Natural killer cell (primary cell): ENCODE data around the gene COTL1. TPM values are rescaled to one million over a fixed set of nuclear protein-coding genes. Genes with fewer than 3 reads are reported as not detected.
A peak's percentile ranks its signal among the peaks of the same experiment; 100 is the strongest.

Experiments used
- ATAC-seq, 3 donors: fragments of 150-1000 bp in 2 of 3; fragments of 200-7000 bp in 1 of 3; cut with Tn5 transposase; 1 replicate in 1 of 3; 2 replicates in 2 of 3; pipeline ENCODE4 v1.10.0; 2021; ENCODE audit warnings: mild to moderate bottlenecking in 2 of 3, moderate library complexity in 2 of 3
- DNase-seq, 2 donors: peaks; one replicate each; pipeline versions ENCODE4 v3.0.0 to v3.0.0-alpha.2; 2013 to 2021; ENCODE audit warnings: mixed read lengths in 1 of 2
- H3K27ac ChIP-seq: one replicate; pipeline ENCODE4 v1.5.1; 2013; ENCODE audit warnings: mild to moderate bottlenecking, low read length
- H3K27me3 ChIP-seq: one replicate; pipeline ENCODE4 v1.6.1; 2013; ENCODE audit warnings: low read length; ENCODE audit not compliant: control insufficient read depth, insufficient read depth
- H3K36me3 ChIP-seq: one replicate; pipeline ENCODE4 v1.6.1; 2013; ENCODE audit warnings: low read length; ENCODE audit not compliant: control insufficient read depth, insufficient read depth
- H3K4me1 ChIP-seq: one replicate; pipeline ENCODE4 v1.6.1; 2013; ENCODE audit warnings: low read length; ENCODE audit not compliant: control insufficient read depth, insufficient read depth
- H3K4me3 ChIP-seq: one replicate; pipeline ENCODE4 v1.5.1; 2013; ENCODE audit warnings: low read length
- H3K9me3 ChIP-seq: one replicate; pipeline ENCODE4 v1.6.1; 2013; ENCODE audit warnings: low read length; ENCODE audit not compliant: control insufficient read depth, insufficient read depth
- H3K27ac Mint-ChIP-seq, 2 donors: one replicate each; pipeline ENCODE4 v1.8.0; 2022; ENCODE audit warnings: mild to moderate bottlenecking in 2 of 2, mixed read lengths in 2 of 2, moderate library complexity in 1 of 2
- H3K27me3 Mint-ChIP-seq, 2 donors: one replicate each; pipeline ENCODE4 v1.8.0; 2022; ENCODE audit warnings: low read depth in 2 of 2, mixed read lengths in 2 of 2
- H3K36me3 Mint-ChIP-seq: one replicate; pipeline ENCODE4 v1.8.0; 2022; ENCODE audit warnings: mixed read lengths
- H3K4me1 Mint-ChIP-seq, 2 donors: one replicate each; pipeline ENCODE4 v1.8.0; 2022; ENCODE audit warnings: mixed read lengths in 2 of 2
- H3K4me3 Mint-ChIP-seq: one replicate; pipeline ENCODE4 v1.8.0; 2022; ENCODE audit warnings: mild to moderate bottlenecking, moderate library complexity, mixed read lengths
- H3K9me3 Mint-ChIP-seq, 2 donors: one replicate each; pipeline ENCODE4 v1.8.0; 2022; ENCODE audit warnings: mixed read lengths in 2 of 2
- WGBS: methylation state at CpG from one replicate; pipeline ENCODE4 v1.1.7; 2013; ENCODE audit warnings: missing lambda C conversion rate; ENCODE audit not compliant: insufficient coverage; 5-methylcytosine and 5-hydroxymethylcytosine counted together
- intact Hi-C: fragments of 100-400 bp; cut with micrococcal nuclease; formaldehyde crosslinking; loops from one replicate; pipeline ENCODE4 v1.14.2; 2022
- total RNA-seq, 4 donors: library from RNA; stranded (reverse); fragments of 120-200 nt in 1 of 4; gene quantifications; one replicate each; pipeline versions ENCODE4 v1.2.3 to v1.2.4, GENCODE V29; 2013 to 2022
- TF ChIP-seq, protein P1 (sequence below): fragments of 200-600 bp; IDR thresholded peaks from one replicate; pipeline ENCODE4 v1.8.0; 2022; ENCODE audit warnings: antibody characterized with exemption

Gene COTL1
- total RNA-seq, 3 donors from 2014 or later (not counting 1 experiment from before 2014, with no cell fraction given): 43.7 to 187 (median 116) TPM

DNA sequence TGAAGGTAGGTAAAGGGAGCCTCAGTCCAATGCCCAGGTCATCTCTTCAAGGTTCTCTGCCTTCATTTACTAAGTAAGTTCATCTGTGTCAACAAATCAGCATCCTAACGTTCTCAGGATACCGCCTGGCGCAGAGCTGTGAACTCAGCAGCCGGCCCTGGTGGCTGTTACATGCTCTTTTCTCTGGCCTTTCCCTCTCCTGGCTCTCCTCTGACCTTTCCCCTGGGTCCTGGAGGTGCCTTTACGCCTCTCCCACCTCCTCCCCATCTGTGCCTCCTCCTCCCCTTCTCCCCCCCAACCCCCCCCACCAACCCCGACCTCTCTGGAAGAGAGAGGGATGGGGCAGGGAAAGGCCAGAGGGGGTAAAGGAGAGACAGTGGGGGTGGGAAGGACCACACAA lies 19.5 kb downstream of the COTL1 start:
- no peak overlapping the region for H3K4me3 ChIP-seq
- H3K4me1 ChIP-seq: peaks cover 95% of the 10 kb centered on the region
- peaks cover 54 to 61% of the 10 kb centered on the region in 2 donors for H3K4me1 Mint-ChIP-seq
- H3K9me3 ChIP-seq: no peaks in the 10 kb centered on the region
- intact Hi-C loops: no loop called here
- no peak for ATAC-seq
- peak overlapping the region; percentile 71 for H3K27ac ChIP-seq
- no peaks in the 10 kb centered on the region for H3K36me3 ChIP-seq
- H3K9me3 Mint-ChIP-seq: no peaks in the 10 kb centered on the region
- no peaks in the 10 kb centered on the region for H3K27me3 ChIP-seq
- H3K4me3 Mint-ChIP-seq: no peak overlapping the region
- TF ChIP-seq, protein P1, sequence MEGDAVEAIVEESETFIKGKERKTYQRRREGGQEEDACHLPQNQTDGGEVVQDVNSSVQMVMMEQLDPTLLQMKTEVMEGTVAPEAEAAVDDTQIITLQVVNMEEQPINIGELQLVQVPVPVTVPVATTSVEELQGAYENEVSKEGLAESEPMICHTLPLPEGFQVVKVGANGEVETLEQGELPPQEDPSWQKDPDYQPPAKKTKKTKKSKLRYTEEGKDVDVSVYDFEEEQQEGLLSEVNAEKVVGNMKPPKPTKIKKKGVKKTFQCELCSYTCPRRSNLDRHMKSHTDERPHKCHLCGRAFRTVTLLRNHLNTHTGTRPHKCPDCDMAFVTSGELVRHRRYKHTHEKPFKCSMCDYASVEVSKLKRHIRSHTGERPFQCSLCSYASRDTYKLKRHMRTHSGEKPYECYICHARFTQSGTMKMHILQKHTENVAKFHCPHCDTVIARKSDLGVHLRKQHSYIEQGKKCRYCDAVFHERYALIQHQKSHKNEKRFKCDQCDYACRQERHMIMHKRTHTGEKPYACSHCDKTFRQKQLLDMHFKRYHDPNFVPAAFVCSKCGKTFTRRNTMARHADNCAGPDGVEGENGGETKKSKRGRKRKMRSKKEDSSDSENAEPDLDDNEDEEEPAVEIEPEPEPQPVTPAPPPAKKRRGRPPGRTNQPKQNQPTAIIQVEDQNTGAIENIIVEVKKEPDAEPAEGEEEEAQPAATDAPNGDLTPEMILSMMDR: no peak
- WGBS: 59% methylated on average over 4 of the region's 6 CpGs
- no peaks in the 10 kb centered on the region for H3K36me3 Mint-ChIP-seq
- peaks cover 24 to 28% of the 10 kb centered on the region in 2 donors for H3K27me3 Mint-ChIP-seq
- peak overlapping the region in 1 of 2 donors; percentile 84 for H3K27ac Mint-ChIP-seq
- peak in 1 of 2 donors; percentile 61 for DNase-seq

DNA sequence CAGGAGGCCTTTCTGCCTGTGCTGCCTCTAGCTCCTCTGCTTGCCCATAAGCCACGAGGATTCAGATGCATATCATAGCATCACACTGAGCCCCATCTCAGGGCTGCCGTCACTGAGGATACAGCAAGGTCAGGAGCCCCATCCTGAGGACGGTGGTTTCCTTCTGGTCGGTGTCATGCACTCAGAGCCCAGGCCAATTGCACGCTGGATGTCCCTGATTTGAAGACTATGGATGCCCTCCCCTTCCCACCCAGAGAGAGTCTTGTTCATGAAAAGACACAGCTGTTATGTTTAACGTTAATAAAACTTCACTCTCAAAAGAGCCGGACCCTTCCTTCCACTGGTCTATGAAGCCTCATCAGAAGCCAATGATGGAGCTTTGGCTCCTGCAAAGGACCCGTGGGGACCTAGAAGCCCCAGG lies 19.9 kb downstream of the COTL1 start:
- H3K36me3 ChIP-seq: no peaks in the 10 kb centered on the region
- no peak overlapping the region for H3K4me3 Mint-ChIP-seq
- H3K27me3 ChIP-seq: no peaks in the 10 kb centered on the region
- ATAC-seq (no peak), DNase-seq (peak in 1 of 2 donors; percentile 76)
- H3K4me1 Mint-ChIP-seq: peaks cover 54 to 60% of the 10 kb centered on the region in 2 donors
- peak overlapping the region; percentile 71 for H3K27ac ChIP-seq
- intact Hi-C loops: no loop called here
- no peaks in the 10 kb centered on the region for H3K36me3 Mint-ChIP-seq
- 32% methylated on average over 8 of the region's 8 CpGs for WGBS
- H3K4me3 ChIP-seq: no peak overlapping the region
- H3K27me3 Mint-ChIP-seq: peaks cover 20 to 28% of the 10 kb centered on the region in 2 donors
- H3K9me3 Mint-ChIP-seq: no peaks in the 10 kb centered on the region
- H3K9me3 ChIP-seq: no peaks in the 10 kb centered on the region
- H3K27ac Mint-ChIP-seq: peak overlapping the region in 1 of 2 donors; percentile 84
- H3K4me1 ChIP-seq: peaks cover 95% of the 10 kb centered on the region
- TF ChIP-seq, protein P1: no peak

DNA sequence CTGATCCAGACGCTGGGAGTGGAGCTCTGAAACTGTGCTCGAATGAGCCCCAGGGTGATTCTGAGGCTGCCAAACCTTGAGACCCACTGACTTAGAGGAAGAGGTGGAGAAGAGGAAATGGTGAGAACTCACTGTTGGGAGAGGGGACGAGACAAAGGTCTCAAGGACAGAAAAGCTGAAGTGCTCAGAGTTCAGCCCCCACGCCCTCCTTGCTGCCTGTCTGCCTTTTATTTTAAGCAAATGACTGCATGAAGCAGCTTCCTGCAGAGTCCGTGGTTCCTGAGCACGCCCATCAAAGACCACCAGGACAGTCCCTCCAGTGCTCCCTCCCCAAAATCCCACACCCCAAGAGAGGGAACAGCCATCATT lies 20.4 kb downstream of the COTL1 start:
- H3K4me3 ChIP-seq: no peak overlapping the region
- peak overlapping the region; percentile 71 for H3K27ac ChIP-seq
- H3K4me1 Mint-ChIP-seq: peaks cover 54 to 63% of the 10 kb centered on the region in 2 donors
- intact Hi-C loops: no loop called here
- peaks cover 95% of the 10 kb centered on the region for H3K4me1 ChIP-seq
- no peaks in the 10 kb centered on the region for H3K36me3 Mint-ChIP-seq
- H3K9me3 Mint-ChIP-seq: no peaks in the 10 kb centered on the region
- DNase-seq: no peak
- peak overlapping the region; percentile 21 for H3K4me3 Mint-ChIP-seq
- ATAC-seq: no peak
- H3K27ac Mint-ChIP-seq: peak overlapping the region in 1 of 2 donors; percentile 84
- peaks cover 19 to 28% of the 10 kb centered on the region in 2 donors for H3K27me3 Mint-ChIP-seq
- no peaks in the 10 kb centered on the region for H3K27me3 ChIP-seq
- TF ChIP-seq, protein P1: no peak
- WGBS: 13% methylated on average over 6 of the region's 6 CpGs
- H3K9me3 ChIP-seq: no peaks in the 10 kb centered on the region
- H3K36me3 ChIP-seq: no peaks in the 10 kb centered on the region
